ENCODE results near the gene DMBT1.

DMBT1 gene

GRCh38 chr10:122658356-122659049 lies 97.9 kb downstream of the DMBT1 start:
- H3K27me3 Mint-ChIP-seq (ENCODE audit: low read depth, poor library complexity), result peaks cover 21% of the 10 kb centered on the region

GRCh38 chr10:122659126-122659525 lies 98.6 kb downstream of the DMBT1 start:
- no peak overlapping the region for H3K4me3 Mint-ChIP-seq
- no peaks in the 10 kb centered on the region for H3K4me1 Mint-ChIP-seq
- no peak for DNase-seq
- H3K27me3 Mint-ChIP-seq (ENCODE audit: low read depth, poor library complexity), result peaks cover 23% of the 10 kb centered on the region
- no peak for TF ChIP-seq CTCF (IDR thresholded peaks at IDR 0.05)
- no peak overlapping the region for H3K27ac Mint-ChIP-seq
- H3K36me3 Mint-ChIP-seq (ENCODE audit: low read depth), result no peaks in the 10 kb centered on the region
- H3K9me3 Mint-ChIP-seq, result no peaks in the 10 kb centered on the region

More at GRCh38 chr10:122658356-122659049, 97.9 kb downstream of the DMBT1 start:
- Mint-ChIP-seq H3K4me1 (no peaks in the 10 kb centered on the region), H3K9me3 (no peaks in the 10 kb centered on the region), H3K27ac (no peak overlapping the region), H3K36me3 (ENCODE audit: low read depth) (no peaks in the 10 kb centered on the region), H3K4me3 (no peak overlapping the region)
- no peak for DNase-seq
- no peak for TF ChIP-seq CTCF (IDR thresholded peaks at IDR 0.05)

DNA sequence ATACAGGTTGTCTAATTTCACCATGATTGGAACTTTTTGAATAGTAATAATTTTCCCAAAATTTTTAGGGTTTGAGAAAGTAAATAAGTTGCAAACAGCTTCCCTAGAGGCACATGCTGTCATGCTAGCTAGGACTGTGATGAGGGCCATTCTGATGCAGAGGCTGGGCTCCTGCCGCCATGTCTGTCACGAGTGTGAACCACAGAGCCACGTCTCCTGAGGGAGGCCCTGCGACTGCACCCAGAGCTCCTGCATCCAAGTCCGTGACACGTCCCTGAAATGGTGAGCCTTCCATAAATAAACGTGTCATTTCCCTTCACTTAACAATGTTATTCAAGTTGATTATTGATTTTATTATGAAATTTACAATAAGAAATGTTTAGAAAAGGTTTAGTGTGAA lies 99.1 kb downstream of the DMBT1 start:
- H3K4me3 Mint-ChIP-seq, result no peak overlapping the region
- no peaks in the 10 kb centered on the region for H3K36me3 Mint-ChIP-seq (ENCODE audit: low read depth)
- no peak for TF ChIP-seq CTCF (IDR thresholded peaks at IDR 0.05)
- no peaks in the 10 kb centered on the region for H3K9me3 Mint-ChIP-seq
- DNase-seq, result no peak
- H3K27ac Mint-ChIP-seq, result no peak overlapping the region
- peaks cover 23% of the 10 kb centered on the region for H3K27me3 Mint-ChIP-seq (ENCODE audit: low read depth, poor library complexity)
- peaks cover under 1% of the 10 kb centered on the region for H3K4me1 Mint-ChIP-seq

- Mint-ChIP-seq H3K4me1 (peaks cover 11% of the 10 kb centered on the region), H3K4me3 (no peak overlapping the region), H3K27ac (no peak overlapping the region), H3K27me3 (ENCODE audit: low read depth, poor library complexity) (peaks cover 26% of the 10 kb centered on the region), H3K9me3 (no peaks in the 10 kb centered on the region), H3K36me3 (ENCODE audit: low read depth) (no peaks in the 10 kb centered on the region)
- no peak for DNase-seq
- no peak for TF ChIP-seq CTCF (IDR thresholded peaks at IDR 0.05)
Observed at GRCh38 chr10:122660696-122661095, 100.1 kb downstream of the DMBT1 start.

GRCh38 chr10:122662231-122662630 lies 101.7 kb downstream of the DMBT1 start:
- Mint-ChIP-seq H3K4me3 (no peak overlapping the region), H3K9me3 (no peaks in the 10 kb centered on the region), H3K36me3 (ENCODE audit: low read depth) (no peaks in the 10 kb centered on the region), H3K27me3 (ENCODE audit: low read depth, poor library complexity) (peaks cover 26% of the 10 kb centered on the region), H3K27ac (no peak overlapping the region), H3K4me1 (peaks cover 12% of the 10 kb centered on the region)
- TF ChIP-seq CTCF (IDR thresholded peaks at IDR 0.05), result no peak
- DNase-seq, result no peak

DNA sequence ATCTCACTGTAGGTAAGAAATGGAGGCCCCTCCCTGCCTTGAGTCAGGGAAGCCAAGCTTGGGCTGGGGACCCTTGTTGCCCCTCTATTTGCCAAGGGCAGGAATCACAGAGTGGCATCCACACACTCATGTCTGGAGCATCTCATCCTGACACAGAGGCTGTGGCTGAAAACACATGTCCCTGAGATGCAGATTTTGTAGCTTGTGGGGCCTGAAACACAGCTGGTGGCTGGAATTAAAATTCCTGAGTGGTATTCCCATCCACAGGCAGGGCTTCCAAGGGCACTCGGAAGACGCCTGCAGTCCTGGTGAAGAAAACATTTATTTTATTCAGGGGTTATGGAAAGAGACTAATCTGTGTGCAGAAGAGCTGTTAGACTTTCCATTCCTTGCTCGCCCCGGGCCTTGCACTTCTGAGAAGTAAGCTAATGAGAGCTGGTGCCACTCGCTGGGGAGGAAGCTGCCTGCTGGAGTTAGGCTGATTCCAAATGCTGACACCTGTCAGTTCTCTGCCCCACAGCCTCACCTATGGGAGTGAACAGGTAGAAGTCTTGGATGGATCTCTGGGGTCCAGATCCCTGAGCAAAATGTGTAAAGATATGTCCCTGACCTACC lies 103.1 kb downstream of the DMBT1 start:
- DNase-seq, result no peak
- no peak for TF ChIP-seq CTCF (IDR thresholded peaks at IDR 0.05)
- peaks cover 12% of the 10 kb centered on the region for H3K4me1 Mint-ChIP-seq
- no peaks in the 10 kb centered on the region for H3K9me3 Mint-ChIP-seq
- H3K27me3 Mint-ChIP-seq (ENCODE audit: low read depth, poor library complexity), result peaks cover 29% of the 10 kb centered on the region
- H3K27ac Mint-ChIP-seq, result no peak overlapping the region
- no peaks in the 10 kb centered on the region for H3K36me3 Mint-ChIP-seq (ENCODE audit: low read depth)
- no peak overlapping the region for H3K4me3 Mint-ChIP-seq

All from nephron progenitor cell (in vitro differentiated cells).